HL-60 (cell line): ENCODE results near the gene ZNF319.
"Not testable (repeated sequence)": the region's sequence is repeated elsewhere in the genome, so short reads cannot be mapped to it uniquely, and the experiment has no call there.

Experiments
- DNase-seq, 2 experiments: peaks; one replicate each; pipeline ENCODE4 v3.0.0-alpha.2; 2010 to 2020; ENCODE audit warnings: low read depth in 1 of 2, low spot score in 1 of 2
- H3K27ac ChIP-seq: fragments of 250-450 bp; sonication (Bioruptor Pico); replicated peaks from 2 replicates; pipeline ENCODE4 v1.5.1; 2020; ENCODE audit warnings: mild to moderate bottlenecking, moderate library complexity
- H3K27me3 ChIP-seq: fragments of 250-450 bp; sonication (Bioruptor Pico); 2 replicates; pipeline ENCODE4 v1.5.1; 2021; ENCODE audit warnings: mild to moderate bottlenecking, moderate library complexity; ENCODE audit not compliant: insufficient read depth, poor library complexity, severe bottlenecking
- H3K4me3 ChIP-seq: replicated peaks from 2 replicates; pipeline ENCODE4 v1.5.1; 2011; ENCODE audit warnings: mild to moderate bottlenecking, control low read depth, low read length; ENCODE audit not compliant: insufficient read depth
- GABPA ChIP-seq: IDR thresholded peaks from 2 replicates; pipeline ENCODE4 v1.6.1; 2012; ENCODE audit warnings: low read depth
- POLR2AphosphoS5 ChIP-seq: IDR thresholded peaks from 2 replicates; pipeline ENCODE4 v1.6.1; 2012; ENCODE audit warnings: low read depth
- SPI1 ChIP-seq: IDR thresholded peaks from 2 replicates; pipeline ENCODE4 v1.6.1; 2012; ENCODE audit warnings: low read depth, mild to moderate bottlenecking, borderline replicate concordance
- TF ChIP-seq, protein P1 (sequence below): IDR thresholded peaks from 2 replicates; pipeline ENCODE4 v1.6.1; 2012; ENCODE audit warnings: low read depth; ENCODE audit not compliant: insufficient replicate concordance
- TF ChIP-seq, protein P2 (sequence below): IDR thresholded peaks from one replicate; pipeline ENCODE4 v1.5.1; 2011; ENCODE audit warnings: low read length, control low read depth, inconsistent platforms; ENCODE audit not compliant: insufficient read depth

The ZNF319 gene

DNA sequence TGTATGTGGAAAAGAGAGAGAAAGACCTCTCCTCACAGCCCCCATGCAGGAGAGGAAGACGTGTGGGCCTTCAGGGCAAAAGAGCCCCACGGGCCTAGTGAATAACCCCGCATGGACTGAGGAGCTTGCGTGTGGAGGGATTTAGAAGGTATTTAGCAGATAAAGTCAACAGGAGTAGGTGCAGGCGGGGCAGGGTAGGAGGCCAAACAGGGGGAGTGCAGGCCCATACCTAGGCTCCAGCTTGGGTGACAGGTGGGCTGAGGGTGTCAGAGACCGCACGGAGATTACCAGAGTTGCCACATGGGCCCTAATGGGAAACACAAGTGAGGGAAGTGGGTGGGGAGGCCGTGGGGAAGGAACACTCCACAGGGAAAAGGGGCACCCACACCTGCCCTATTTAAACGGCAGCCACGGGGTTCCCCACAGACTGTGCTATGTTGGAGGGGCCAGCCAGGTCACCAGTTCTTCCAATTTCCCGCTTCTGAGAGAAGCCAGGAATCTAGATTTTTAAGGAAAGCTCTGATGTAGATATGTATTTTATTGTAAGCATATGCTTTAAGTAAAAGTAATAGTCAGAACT, 21.4 kb downstream of the ZNF319 start:
- DNase-seq: no peak
- TF ChIP-seq SPI1: no peak
- TF ChIP-seq, protein P1, sequence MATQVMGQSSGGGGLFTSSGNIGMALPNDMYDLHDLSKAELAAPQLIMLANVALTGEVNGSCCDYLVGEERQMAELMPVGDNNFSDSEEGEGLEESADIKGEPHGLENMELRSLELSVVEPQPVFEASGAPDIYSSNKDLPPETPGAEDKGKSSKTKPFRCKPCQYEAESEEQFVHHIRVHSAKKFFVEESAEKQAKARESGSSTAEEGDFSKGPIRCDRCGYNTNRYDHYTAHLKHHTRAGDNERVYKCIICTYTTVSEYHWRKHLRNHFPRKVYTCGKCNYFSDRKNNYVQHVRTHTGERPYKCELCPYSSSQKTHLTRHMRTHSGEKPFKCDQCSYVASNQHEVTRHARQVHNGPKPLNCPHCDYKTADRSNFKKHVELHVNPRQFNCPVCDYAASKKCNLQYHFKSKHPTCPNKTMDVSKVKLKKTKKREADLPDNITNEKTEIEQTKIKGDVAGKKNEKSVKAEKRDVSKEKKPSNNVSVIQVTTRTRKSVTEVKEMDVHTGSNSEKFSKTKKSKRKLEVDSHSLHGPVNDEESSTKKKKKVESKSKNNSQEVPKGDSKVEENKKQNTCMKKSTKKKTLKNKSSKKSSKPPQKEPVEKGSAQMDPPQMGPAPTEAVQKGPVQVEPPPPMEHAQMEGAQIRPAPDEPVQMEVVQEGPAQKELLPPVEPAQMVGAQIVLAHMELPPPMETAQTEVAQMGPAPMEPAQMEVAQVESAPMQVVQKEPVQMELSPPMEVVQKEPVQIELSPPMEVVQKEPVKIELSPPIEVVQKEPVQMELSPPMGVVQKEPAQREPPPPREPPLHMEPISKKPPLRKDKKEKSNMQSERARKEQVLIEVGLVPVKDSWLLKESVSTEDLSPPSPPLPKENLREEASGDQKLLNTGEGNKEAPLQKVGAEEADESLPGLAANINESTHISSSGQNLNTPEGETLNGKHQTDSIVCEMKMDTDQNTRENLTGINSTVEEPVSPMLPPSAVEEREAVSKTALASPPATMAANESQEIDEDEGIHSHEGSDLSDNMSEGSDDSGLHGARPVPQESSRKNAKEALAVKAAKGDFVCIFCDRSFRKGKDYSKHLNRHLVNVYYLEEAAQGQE: no peak
- TF ChIP-seq, protein P2, sequence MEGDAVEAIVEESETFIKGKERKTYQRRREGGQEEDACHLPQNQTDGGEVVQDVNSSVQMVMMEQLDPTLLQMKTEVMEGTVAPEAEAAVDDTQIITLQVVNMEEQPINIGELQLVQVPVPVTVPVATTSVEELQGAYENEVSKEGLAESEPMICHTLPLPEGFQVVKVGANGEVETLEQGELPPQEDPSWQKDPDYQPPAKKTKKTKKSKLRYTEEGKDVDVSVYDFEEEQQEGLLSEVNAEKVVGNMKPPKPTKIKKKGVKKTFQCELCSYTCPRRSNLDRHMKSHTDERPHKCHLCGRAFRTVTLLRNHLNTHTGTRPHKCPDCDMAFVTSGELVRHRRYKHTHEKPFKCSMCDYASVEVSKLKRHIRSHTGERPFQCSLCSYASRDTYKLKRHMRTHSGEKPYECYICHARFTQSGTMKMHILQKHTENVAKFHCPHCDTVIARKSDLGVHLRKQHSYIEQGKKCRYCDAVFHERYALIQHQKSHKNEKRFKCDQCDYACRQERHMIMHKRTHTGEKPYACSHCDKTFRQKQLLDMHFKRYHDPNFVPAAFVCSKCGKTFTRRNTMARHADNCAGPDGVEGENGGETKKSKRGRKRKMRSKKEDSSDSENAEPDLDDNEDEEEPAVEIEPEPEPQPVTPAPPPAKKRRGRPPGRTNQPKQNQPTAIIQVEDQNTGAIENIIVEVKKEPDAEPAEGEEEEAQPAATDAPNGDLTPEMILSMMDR: no peak
- TF ChIP-seq POLR2AphosphoS5: no peak
- TF ChIP-seq GABPA: no peak
- Histone ChIP-seq H3K4me3 (no peak overlapping the region), H3K27me3 (no peaks in the 10 kb centered on the region), H3K27ac (no peak overlapping the region)

DNA sequence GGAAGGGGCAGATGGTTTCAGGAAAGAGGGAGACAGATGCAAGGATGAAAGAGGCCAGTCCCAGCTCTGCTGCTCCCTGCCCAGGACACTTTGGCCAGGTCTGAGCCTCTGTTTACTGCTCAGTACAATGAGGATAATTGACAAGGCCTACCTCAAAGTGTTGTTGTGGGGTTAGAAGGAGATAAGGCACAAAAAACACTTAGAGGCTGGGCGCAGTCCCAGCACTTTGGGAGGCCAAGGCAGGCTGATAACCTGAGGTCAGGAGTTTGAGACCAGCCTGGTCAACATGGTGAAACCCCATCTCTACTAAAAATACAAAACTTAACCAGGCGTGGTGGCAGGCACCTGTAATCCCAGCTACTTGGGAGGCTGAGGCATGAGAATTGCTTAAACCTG, 22.4 kb downstream of the ZNF319 start:
- not testable (repeated sequence) for H3K4me3 ChIP-seq, DNase-seq, H3K27me3 ChIP-seq, H3K27ac ChIP-seq

DNA sequence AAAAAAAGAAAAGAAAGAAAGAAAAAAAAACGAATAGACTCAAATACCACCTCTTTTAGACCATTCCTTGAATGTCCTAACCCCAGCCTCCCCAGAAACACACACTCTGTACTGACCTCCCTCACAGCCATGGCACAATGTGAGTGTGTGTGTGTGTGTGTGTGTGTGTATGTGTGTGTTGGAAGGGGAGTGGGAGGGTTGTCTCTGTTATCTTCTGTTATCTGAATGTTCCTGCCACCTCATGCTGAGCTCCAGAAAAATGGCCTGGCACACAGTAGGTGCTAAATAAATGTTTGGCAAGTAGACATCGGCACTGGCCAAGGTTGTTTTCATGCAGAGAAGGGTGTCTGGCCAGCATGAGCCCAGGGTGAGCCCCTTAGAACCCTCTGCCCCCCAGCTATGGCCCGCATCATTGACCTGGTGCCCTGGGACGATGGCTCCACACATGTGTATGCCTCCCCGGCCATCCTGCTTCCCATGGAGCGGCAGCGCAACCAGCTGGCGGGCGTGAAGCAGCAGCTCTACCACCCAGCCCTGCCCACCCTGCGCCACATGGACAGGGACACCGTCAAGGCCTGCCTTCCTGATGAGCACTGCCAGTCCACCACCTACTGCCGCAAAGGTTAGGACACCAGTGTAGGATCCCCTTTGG, 22.9 kb downstream of the ZNF319 start:
- no peak for DNase-seq

More for the DNA sequence above, 22.9 kb downstream of the ZNF319 start:
- TF ChIP-seq POLR2AphosphoS5 (no peak), SPI1 (no peak), GABPA (no peak)
- TF ChIP-seq, protein P2: no peak
- TF ChIP-seq, protein P1: no peak
- Histone ChIP-seq H3K27me3 (no peaks in the 10 kb centered on the region), H3K4me3 (no peak overlapping the region), H3K27ac (no peak overlapping the region)
